ENCODE results near the gene LYG2.
"Not testable (repeated sequence)": the region's sequence is repeated elsewhere in the genome, so short reads cannot be mapped to it uniquely, and the experiment has no call there.

The LYG2 gene, protein sequence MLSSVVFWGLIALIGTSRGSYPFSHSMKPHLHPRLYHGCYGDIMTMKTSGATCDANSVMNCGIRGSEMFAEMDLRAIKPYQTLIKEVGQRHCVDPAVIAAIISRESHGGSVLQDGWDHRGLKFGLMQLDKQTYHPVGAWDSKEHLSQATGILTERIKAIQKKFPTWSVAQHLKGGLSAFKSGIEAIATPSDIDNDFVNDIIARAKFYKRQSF

GRCh38 chr2:99255491-99256318 is at the start of gene LYG2:
Gene LYG2 (minus strand): TSS chr2:99255666. CDS start chr2:99254260, 1,406 bp downstream.
- Mint-ChIP-seq H3K4me3 (no peak within 1 kb of the TSS), H3K36me3 (no peaks in the 10 kb centered on the region), H3K9me3 (no peaks in the 10 kb centered on the region), H3K4me1 (no peaks in the 10 kb centered on the region), H3K27ac (no peak within 1 kb of the TSS)
- DNase-seq (ENCODE audit: low spot score in 2 of 2) (no peak), ATAC-seq (no peak)

DNA sequence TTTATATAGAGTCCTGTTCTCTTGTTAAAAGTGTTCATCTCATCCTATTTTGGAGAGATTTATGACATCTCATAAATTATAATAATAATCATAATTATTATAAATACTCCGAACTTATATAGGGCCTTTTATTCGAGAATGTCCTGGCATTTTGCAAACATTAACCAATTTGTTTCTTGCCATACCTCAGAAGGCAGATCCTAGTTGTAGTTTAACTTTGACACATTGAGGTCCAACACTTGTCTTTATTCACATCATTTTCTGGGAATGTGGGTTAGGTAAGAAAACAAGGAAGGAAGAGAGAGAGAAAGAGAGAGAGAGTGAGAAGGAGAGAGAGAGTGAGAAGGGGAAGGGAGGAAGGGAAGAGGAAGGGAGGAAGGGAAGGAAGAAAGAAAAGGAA is 45.6 kb upstream of the LYG2 start, which contains the start of gene LYG1:
TSS of gene LYG1 (minus strand) at position 101 of the 400 bp plus-strand sequence. CDS start 5,527 bp downstream, outside the sequence.
- DNase-seq (ENCODE audit: low spot score in 2 of 2); H3K9me3 Mint-ChIP-seq; H3K27ac Mint-ChIP-seq; H3K4me3 Mint-ChIP-seq; H3K36me3 Mint-ChIP-seq; ATAC-seq; H3K4me1 Mint-ChIP-seq: not testable (repeated sequence)

DNA sequence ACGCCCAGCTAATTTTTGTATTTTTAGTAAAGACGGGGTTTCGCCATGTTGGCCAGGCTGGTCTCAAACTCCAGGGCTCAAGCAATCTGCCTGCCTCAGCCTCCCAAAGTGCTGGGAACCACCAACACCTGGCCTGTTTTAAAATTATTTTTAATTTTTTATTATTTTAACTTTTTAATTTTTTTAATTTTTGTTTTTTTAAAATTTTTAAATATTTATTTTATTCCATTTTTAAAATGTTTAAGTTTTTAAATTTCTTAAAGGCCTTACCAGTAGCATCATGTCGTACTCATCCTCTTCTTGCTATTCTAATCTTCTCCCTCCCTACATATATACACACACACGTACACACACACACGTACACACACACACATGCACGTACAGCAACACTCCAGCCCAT is 44.1 kb upstream of the LYG2 start:
- no peak overlapping the region for H3K4me3 Mint-ChIP-seq
- ATAC-seq: no peak
- no peak overlapping the region for H3K27ac Mint-ChIP-seq
- H3K9me3 Mint-ChIP-seq: no peaks in the 10 kb centered on the region
- DNase-seq (ENCODE audit: low spot score in 2 of 2): no peak
- H3K36me3 Mint-ChIP-seq: no peaks in the 10 kb centered on the region
- no peaks in the 10 kb centered on the region for H3K4me1 Mint-ChIP-seq

- no peaks in the 10 kb centered on the region for H3K4me1 Mint-ChIP-seq
- ATAC-seq (peak; percentile 59), DNase-seq (ENCODE audit: low spot score in 2 of 2) (no peak)
- H3K4me3 Mint-ChIP-seq: no peak overlapping the region
- no peaks in the 10 kb centered on the region for H3K36me3 Mint-ChIP-seq
- no peaks in the 10 kb centered on the region for H3K9me3 Mint-ChIP-seq
- no peak overlapping the region for H3K27ac Mint-ChIP-seq
Observed at GRCh38 chr2:99297994-99298393, 42.5 kb upstream of the LYG2 start.

GRCh38 chr2:99285526-99285925 is 30.1 kb upstream of the LYG2 start:
- Mint-ChIP-seq H3K9me3 (no peaks in the 10 kb centered on the region), H3K36me3 (no peaks in the 10 kb centered on the region), H3K4me1 (no peaks in the 10 kb centered on the region), H3K4me3 (no peak overlapping the region), H3K27ac (no peak overlapping the region)
- no peak for ATAC-seq
- DNase-seq (ENCODE audit: low spot score in 2 of 2): no peak

DNA sequence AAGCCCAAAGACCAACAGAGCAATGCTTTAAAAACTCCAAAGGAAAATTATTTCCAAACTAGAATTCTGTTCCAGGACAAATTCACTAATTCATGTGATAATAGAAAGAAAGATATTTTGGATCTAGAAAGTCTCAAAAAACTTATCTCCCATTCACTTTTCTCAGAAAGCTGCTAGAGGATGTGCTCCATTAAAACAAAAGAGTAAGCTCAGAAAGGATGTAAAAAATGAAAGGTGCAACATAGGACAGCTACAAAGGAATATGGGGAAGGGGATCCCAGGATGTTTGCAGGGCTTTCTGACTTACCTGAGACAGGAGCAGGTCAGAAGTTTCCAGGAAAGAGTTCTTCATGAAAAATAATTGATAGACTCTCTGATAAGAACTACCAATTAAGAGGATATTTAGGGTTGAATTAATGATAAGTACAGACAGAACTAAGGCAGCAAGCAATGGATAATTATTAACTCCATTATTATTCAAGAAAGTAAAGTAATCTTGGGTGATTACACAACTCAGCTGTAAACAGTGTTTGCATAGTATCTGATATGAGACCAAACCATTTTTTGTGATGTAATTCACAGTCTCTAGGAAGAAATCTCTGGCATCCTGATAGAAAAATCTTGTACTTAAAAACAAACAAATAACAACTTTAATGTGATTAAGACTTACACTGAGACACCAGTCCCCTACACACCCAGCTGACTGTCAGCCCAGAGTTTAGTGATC is 24.7 kb upstream of the LYG2 start:
- H3K4me1 Mint-ChIP-seq: no peaks in the 10 kb centered on the region
- no peak for ATAC-seq
- H3K27ac Mint-ChIP-seq: no peak overlapping the region
- H3K9me3 Mint-ChIP-seq: no peaks in the 10 kb centered on the region
- no peak overlapping the region for H3K4me3 Mint-ChIP-seq
- no peaks in the 10 kb centered on the region for H3K36me3 Mint-ChIP-seq
- DNase-seq (ENCODE audit: low spot score in 2 of 2): no peak

- Mint-ChIP-seq H3K4me3 (no peak overlapping the region), H3K4me1 (no peaks in the 10 kb centered on the region), H3K9me3 (no peaks in the 10 kb centered on the region), H3K36me3 (no peaks in the 10 kb centered on the region), H3K27ac (no peak overlapping the region)
- ATAC-seq (no peak), DNase-seq (ENCODE audit: low spot score in 2 of 2) (no peak)
Observed at GRCh38 chr2:99278793-99279291, 23.4 kb upstream of the LYG2 start.

- not testable (repeated sequence) for H3K4me3 Mint-ChIP-seq; H3K9me3 Mint-ChIP-seq; H3K27ac Mint-ChIP-seq; ATAC-seq; DNase-seq (ENCODE audit: low spot score in 2 of 2); H3K36me3 Mint-ChIP-seq; H3K4me1 Mint-ChIP-seq
Observed at GRCh38 chr2:99278195-99278765, 22.8 kb upstream of the LYG2 start.

GRCh38 chr2:99275882-99276281 is 20.4 kb upstream of the LYG2 start:
- DNase-seq (ENCODE audit: low spot score in 2 of 2) (no peak), ATAC-seq (no peak)
- Mint-ChIP-seq H3K9me3 (no peaks in the 10 kb centered on the region), H3K27ac (no peak overlapping the region), H3K4me3 (no peak overlapping the region), H3K36me3 (no peaks in the 10 kb centered on the region), H3K4me1 (no peaks in the 10 kb centered on the region)

- Mint-ChIP-seq H3K9me3 (no peaks in the 10 kb centered on the region), H3K27ac (no peak overlapping the region), H3K4me1 (no peaks in the 10 kb centered on the region), H3K36me3 (no peaks in the 10 kb centered on the region), H3K4me3 (no peak overlapping the region)
- ATAC-seq (no peak), DNase-seq (ENCODE audit: low spot score in 2 of 2) (no peak)
Observed at GRCh38 chr2:99261242-99261641, 5.8 kb upstream of the LYG2 start.

GRCh38 chr2:99260184-99260583 is 4.7 kb upstream of the LYG2 start:
- H3K36me3 Mint-ChIP-seq: no peaks in the 10 kb centered on the region
- H3K4me3 Mint-ChIP-seq: no peak overlapping the region
- no peaks in the 10 kb centered on the region for H3K9me3 Mint-ChIP-seq
- DNase-seq (ENCODE audit: low spot score in 2 of 2) (no peak), ATAC-seq (no peak)
- H3K4me1 Mint-ChIP-seq: no peaks in the 10 kb centered on the region
- H3K27ac Mint-ChIP-seq: no peak overlapping the region

DNA sequence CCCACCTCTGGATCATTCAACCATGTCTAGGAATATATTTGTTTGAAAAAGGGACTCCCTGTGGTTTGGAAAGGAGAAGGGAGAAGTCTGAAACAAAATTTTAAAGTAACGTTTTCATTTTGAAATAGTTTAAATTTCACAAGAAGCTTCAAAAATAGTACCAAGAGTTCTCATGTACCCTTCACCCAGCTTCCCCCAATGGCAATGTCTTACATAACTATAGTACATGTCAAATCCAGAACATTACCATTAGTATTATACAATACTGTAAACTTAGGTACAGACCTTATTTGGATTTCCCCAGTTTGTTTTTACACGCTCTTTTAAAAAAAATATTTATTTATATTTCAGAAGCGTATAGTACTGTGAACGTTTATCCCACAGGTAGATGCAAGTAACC is 4.0 kb upstream of the LYG2 start:
- DNase-seq (ENCODE audit: low spot score in 2 of 2): no peak
- no peak for ATAC-seq
- no peaks in the 10 kb centered on the region for H3K9me3 Mint-ChIP-seq
- H3K36me3 Mint-ChIP-seq: no peaks in the 10 kb centered on the region
- H3K4me3 Mint-ChIP-seq: no peak overlapping the region
- H3K27ac Mint-ChIP-seq: no peak overlapping the region
- no peaks in the 10 kb centered on the region for H3K4me1 Mint-ChIP-seq

- H3K4me1 Mint-ChIP-seq: no peaks in the 10 kb centered on the region
- ATAC-seq: no peak
Observed at GRCh38 chr2:99256677-99257076, 1.2 kb upstream of the LYG2 start.

GRCh38 chr2:99249951-99250350 is 5.5 kb downstream of the LYG2 start:
- Mint-ChIP-seq H3K4me3 (no peak overlapping the region), H3K4me1 (no peaks in the 10 kb centered on the region), H3K27ac (no peak overlapping the region), H3K36me3 (no peaks in the 10 kb centered on the region), H3K9me3 (no peaks in the 10 kb centered on the region)
- ATAC-seq (no peak), DNase-seq (ENCODE audit: low spot score in 2 of 2) (no peak)

More at GRCh38 chr2:99256677-99257076, 1.2 kb upstream of the LYG2 start:
- H3K9me3 Mint-ChIP-seq: no peaks in the 10 kb centered on the region
- no peak overlapping the region for H3K4me3 Mint-ChIP-seq
- H3K27ac Mint-ChIP-seq: no peak overlapping the region
- no peak for DNase-seq (ENCODE audit: low spot score in 2 of 2)
- no peaks in the 10 kb centered on the region for H3K36me3 Mint-ChIP-seq

DNA sequence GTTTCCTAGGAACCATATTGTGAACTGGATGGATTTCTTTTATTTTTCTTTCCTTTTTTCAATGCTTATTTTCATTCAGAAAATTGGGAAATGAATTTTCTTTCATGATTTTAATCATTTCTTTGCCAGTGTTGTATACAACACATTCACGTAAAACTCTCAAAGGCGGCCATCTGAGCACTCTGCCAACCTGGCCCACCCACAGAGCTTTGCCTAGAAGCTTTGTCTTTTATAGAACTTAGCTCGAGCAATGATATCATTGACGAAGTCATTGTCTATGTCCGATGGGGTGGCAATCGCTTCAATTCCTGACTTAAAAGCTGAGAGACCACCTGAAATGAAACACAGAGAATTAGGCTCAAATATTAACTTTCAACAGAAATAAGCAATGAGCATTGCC is 13.3 kb downstream of the LYG2 start:
- Mint-ChIP-seq H3K4me3 (no peak overlapping the region), H3K36me3 (no peaks in the 10 kb centered on the region), H3K4me1 (no peaks in the 10 kb centered on the region), H3K27ac (no peak overlapping the region), H3K9me3 (no peaks in the 10 kb centered on the region)
- DNase-seq (ENCODE audit: low spot score in 2 of 2) (no peak), ATAC-seq (no peak)

All from stimulated activated effector memory CD8-positive, alpha-beta T cell treated with anti-CD3 and anti-CD28 coated beads, Interleukin-12 subunit alpha, Interleukin-12 subunit beta, amount 100 ng/mL, for 72 hours (primary cell).